Erythroblast (primary cell): ENCODE data around the gene ATMIN.

ENCODE experiments used
- GATA1 ChIP-seq: IDR thresholded peaks from 2 replicates; pipeline ENCODE4 v1.6.1; 2011; ENCODE audit warnings: low read depth, mild to moderate bottlenecking, control low read depth, low read length, moderate library complexity
- POLR2A ChIP-seq: IDR thresholded peaks from 2 replicates; pipeline ENCODE4 v1.6.1; 2011; ENCODE audit warnings: mild to moderate bottlenecking, low read length

GRCh38 chr16:81061307-81061640 lies 25.6 kb downstream of the ATMIN start:
- TF ChIP-seq POLR2A (no peak), GATA1 (no peak)
